GM12875 (cell line): Measurements from ENCODE around the gene THAP6.
"Not testable (repeated sequence)": the region's sequence is repeated elsewhere in the genome, so short reads cannot be mapped to it uniquely, and the experiment has no call there.

Source experiments
- H3K4me3 ChIP-seq: one replicate; pipeline ENCODE4 v1.5.1; 2011; ENCODE audit warnings: low read depth, low read length, control low read depth
- TF ChIP-seq, protein P1 (sequence below): IDR thresholded peaks from 2 replicates; pipeline ENCODE4 v1.5.1; 2011; ENCODE audit warnings: low read depth, mild to moderate bottlenecking, control low read depth, inconsistent platforms, low read length, moderate library complexity, borderline replicate concordance; ENCODE audit not compliant: insufficient read depth

THAP6 gene

DNA sequence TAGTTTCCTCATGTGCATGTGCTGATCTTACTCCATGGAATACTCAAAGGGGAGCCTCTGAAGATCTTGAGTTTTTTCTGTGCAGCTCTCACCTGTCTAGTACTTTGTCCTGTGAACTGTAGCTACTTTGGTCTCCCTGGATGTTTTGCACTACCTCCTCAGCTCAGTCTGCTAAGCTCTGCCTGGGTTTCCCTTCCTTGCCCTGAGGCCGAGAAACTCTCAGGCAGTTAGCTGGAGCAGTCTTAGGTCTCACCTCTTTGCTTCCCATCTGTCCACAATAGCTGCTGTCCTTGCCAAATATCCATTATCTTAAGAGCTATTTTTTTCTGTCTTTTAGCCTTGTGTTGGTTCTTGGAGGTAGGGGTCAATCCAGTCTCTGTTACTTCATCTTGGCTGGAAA lies 11.6 kb downstream of the THAP6 start:
- TF ChIP-seq, protein P1, sequence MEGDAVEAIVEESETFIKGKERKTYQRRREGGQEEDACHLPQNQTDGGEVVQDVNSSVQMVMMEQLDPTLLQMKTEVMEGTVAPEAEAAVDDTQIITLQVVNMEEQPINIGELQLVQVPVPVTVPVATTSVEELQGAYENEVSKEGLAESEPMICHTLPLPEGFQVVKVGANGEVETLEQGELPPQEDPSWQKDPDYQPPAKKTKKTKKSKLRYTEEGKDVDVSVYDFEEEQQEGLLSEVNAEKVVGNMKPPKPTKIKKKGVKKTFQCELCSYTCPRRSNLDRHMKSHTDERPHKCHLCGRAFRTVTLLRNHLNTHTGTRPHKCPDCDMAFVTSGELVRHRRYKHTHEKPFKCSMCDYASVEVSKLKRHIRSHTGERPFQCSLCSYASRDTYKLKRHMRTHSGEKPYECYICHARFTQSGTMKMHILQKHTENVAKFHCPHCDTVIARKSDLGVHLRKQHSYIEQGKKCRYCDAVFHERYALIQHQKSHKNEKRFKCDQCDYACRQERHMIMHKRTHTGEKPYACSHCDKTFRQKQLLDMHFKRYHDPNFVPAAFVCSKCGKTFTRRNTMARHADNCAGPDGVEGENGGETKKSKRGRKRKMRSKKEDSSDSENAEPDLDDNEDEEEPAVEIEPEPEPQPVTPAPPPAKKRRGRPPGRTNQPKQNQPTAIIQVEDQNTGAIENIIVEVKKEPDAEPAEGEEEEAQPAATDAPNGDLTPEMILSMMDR, result no peak
- no peak overlapping the region for H3K4me3 ChIP-seq

DNA sequence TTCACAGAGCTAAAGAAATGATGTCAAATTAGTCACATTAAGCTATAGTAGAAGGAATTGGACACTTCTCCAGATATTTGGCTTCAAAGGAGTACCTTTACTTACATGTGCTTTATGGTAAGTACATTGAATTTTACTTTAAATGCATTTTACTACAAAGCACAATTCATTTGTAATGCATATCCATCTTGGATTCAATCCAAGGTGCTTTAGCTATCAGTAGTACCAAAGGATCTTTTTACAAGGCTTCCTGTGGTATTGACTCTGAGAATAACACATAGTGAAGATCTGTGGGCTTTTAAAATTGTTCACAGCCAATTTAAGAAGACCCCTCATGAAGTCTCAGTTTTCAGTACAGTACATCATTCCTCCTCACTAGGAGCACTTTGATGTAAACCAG lies 13.2 kb downstream of the THAP6 start:
- no peak overlapping the region for H3K4me3 ChIP-seq
- TF ChIP-seq, protein P1, result no peak

DNA sequence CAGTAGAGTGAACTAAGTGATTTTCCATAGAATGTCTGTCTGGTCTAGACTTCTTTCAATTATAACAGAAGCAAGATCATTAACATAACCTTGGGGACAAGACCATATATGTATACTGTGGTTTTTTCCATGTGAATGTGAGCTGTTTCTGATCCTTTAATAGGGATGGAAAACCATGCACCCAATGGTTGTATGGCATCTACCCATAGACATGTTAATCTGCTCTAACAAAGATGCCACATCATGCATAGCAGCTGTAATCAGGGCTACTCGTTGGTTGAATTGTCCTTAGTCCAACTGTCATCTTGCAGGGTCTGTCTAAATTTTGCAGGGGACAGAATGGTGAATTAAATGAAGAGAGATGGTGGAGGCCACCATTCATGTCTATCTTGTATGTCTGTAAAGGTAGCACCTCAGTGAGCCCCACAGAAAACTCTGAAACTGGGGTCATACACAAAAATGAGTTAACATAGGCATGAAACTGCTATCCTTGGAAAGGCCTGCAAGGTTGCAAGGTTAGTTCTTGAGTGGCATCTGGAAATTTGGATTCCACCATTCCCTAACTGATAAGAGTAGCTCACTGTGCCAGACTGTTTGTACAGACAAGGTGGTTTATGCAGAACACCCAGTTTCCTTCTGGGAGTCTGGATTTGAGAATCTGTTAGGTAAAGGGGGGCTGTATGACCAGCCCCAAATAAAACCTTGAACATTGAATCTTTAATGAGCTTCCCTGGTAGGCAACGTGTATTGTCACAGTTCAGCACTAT lies 16.5 kb downstream of the THAP6 start:
- TF ChIP-seq, protein P1, result no peak
- H3K4me3 ChIP-seq, result no peak overlapping the region

DNA sequence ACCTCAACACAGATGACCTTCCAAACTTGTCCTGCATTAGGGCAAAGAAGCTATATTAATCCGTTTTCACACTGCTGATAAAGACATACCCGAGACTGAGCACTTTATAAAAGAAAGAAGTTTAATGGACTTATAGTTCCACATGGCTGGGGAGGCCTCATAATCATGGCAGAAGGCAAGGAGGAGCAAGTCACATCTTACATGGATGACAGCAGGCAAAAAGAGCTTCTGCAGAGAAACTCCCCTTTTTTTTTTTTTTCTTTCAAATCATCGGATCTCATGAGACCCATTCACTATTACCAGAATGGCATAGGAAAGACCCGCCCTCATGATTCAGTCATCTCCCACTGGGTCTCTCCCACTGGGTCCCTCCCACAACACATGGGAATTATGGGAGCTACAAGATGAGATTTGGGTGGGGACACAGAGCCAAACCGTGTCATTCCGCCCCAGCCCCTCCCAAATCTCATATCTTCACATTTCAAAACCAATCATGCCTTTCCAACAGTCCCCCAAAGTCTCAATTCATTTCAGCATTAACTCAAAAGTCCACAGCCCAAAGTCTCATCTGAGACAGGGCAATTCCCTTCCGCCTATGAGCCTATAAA lies 17.4 kb downstream of the THAP6 start:
- H3K4me3 ChIP-seq, result not testable (repeated sequence)

DNA sequence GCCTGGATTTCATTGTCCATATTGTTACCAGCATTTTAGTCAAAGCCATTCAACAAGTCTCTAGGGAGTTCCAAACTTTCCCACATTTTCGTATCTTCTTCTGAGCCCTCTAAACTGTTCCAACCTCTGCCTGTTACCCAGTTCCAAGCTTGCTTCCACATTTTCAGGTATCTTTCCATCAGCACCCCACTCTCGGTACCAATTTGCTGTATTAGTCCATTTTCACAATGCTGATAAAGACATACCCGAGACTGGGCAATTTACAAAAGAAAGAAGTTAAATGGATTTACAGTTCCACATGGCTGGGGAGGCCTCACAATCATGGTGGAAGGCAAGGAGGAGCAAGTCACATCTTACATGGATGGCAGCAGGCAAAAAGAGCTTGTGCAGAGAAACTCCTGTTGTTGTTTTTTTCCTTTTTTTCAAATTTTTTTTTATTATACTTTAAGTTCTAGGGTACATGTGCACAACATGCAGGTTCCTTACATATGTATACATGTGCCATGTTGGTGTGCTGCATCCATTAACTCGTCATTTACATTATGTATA lies 19.1 kb downstream of the THAP6 start:
- not testable (repeated sequence) for H3K4me3 ChIP-seq

DNA sequence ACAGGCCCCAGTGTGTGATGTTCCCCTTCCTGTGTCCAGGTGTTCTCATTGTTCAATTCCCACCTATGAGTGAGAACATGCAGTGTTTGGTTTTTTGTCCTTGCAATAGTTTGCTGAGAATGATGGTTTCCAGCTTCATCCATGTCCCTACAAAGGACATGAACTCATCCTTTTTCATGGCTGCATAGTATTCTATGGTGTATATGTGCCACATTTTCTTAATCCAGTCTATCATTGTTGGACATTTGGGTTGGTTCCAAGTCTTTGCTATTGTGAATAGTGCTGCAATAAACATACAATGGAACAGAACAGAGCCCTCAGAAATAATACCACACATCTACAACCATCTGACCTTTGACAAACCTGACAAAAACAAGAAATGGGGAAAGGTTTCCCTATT lies 19.7 kb downstream of the THAP6 start:
- H3K4me3 ChIP-seq, result not testable (repeated sequence)

DNA sequence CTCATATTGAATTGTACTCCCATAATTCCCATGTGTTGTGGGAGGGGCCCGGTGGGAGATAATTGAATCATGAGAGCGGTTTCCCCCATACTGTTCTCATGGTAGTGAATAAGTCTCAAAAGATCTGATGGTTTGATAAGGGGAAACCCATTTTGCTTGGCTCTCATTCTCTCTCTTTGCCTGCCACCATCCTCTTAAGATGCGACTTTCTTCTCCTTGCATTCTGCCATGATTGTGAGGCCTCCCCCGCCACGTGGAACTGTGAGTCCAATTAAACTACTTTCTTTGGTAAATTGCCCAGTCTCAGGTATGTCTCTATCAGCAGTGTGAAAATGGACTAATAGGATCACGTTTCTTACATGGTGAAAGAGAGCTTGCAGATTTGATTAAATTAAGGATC lies 23.0 kb downstream of the THAP6 start:
- H3K4me3 ChIP-seq, result not testable (repeated sequence)

DNA sequence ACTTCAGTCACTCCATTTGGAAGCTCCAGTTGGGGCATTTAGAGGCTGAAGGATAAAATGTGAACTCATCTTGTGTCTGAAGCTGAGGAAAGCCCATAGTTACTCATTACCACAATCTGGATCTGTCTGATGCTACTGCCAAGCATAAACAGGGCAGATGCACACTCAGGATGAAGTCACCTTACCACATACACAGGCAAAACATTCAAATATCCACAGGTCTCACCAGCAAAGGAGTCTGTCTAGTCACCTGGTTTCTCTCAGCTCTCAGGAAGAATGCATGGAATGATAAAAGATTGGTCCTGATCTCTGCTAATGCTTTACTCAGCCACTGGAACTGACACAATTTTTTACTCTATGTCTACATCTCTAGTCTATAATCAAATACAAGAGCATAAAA lies 28.6 kb downstream of the THAP6 start:
- no peak overlapping the region for H3K4me3 ChIP-seq

DNA sequence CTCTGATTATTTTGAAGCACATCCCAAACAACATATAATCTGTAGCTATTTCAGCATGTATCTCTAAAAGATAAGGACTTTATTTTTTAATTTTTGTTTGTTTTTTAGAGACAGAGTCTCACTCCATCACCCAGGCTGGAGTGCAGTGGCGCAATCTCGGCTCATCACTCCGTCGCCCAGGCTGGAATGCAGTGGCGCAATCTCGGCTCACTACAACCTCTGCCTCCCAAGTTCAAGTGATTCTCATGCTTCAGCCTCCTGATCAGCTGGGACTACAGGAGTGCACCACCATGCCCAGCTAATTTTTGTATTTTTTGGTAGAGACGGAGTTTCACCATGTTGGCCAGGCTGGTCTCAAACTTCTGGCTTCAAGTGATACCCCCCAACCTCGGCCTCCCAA lies 29.9 kb downstream of the THAP6 start:
- not testable (repeated sequence) for H3K4me3 ChIP-seq

More for the DNA sequence above, 28.6 kb downstream of the THAP6 start:
- TF ChIP-seq, protein P1, result no peak

DNA sequence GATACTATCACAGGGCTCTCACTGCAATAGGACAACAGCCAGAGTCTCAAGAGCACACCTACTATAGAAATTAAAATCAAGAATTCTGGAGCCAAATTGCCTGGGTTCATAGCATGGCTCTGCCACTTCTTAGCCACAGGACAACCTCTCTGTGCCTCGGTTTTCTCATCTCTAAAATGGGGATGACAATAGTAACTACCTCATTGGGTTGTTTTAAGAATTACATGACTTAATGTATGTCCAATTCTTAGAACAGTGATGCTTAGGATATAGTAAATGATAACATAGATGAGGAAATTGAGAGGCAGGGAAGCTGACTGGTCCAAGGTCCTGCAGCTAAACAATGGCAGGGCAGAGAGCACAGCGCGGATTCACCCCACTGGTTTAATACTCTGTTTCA lies 30.6 kb downstream of the THAP6 start:
- TF ChIP-seq, protein P1, result no peak
- H3K4me3 ChIP-seq, result no peak overlapping the region
